Sigmoid colon (tissue), 4 donors: ENCODE data around the gene CAPN2.
"Not testable (repeated sequence)": the region's sequence is repeated elsewhere in the genome, so short reads cannot be mapped to it uniquely, and the experiment has no call there.

Experiments used
- EP300 ChIP-seq, 4 donors: sonication (generic); formaldehyde crosslinking; IDR thresholded peaks; one replicate each; pipeline ENCODE4 v1.6.1; 2017; ENCODE audit warnings: antibody characterized with exemption in 4 of 4
- POLR2A ChIP-seq, 2 donors: fragments of 450-650 bp; IDR thresholded peaks; one replicate each; pipeline ENCODE4 v1.6.1; 2016; ENCODE audit warnings: antibody characterized with exemption in 2 of 2, mild to moderate bottlenecking in 2 of 2, moderate library complexity in 2 of 2
- TF ChIP-seq, protein P1 (sequence below), 4 experiments: fragments of 450-650 bp in 3 of 4; fragments of 200-600 bp in 1 of 4; IDR thresholded peaks; one replicate each; pipeline ENCODE4 v1.5.1; 2016 to 2019; ENCODE audit warnings: antibody characterized with exemption in 4 of 4, mild to moderate bottlenecking in 3 of 4, moderate library complexity in 2 of 4

DNA sequence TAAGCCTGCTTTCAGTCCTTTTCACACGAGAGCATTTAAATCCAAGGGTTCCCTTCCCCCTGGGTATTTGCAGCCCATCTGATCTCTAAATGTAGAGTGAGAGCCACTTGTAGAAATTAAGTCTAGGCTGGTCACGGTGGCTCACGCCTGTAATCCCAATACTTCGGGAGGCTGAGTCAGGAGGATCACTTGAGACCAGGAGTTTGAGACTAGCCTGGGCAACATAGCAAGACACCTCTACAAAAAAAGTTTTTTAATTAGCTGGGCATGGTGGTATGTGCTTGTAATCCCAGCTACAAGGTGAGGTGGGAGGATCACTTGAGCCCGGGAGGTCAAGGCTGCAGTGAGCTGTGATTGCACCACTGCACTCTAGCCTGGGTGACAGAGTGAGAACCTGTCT, 24.3 kb downstream of the CAPN2 start:
- TF ChIP-seq, protein P1, sequence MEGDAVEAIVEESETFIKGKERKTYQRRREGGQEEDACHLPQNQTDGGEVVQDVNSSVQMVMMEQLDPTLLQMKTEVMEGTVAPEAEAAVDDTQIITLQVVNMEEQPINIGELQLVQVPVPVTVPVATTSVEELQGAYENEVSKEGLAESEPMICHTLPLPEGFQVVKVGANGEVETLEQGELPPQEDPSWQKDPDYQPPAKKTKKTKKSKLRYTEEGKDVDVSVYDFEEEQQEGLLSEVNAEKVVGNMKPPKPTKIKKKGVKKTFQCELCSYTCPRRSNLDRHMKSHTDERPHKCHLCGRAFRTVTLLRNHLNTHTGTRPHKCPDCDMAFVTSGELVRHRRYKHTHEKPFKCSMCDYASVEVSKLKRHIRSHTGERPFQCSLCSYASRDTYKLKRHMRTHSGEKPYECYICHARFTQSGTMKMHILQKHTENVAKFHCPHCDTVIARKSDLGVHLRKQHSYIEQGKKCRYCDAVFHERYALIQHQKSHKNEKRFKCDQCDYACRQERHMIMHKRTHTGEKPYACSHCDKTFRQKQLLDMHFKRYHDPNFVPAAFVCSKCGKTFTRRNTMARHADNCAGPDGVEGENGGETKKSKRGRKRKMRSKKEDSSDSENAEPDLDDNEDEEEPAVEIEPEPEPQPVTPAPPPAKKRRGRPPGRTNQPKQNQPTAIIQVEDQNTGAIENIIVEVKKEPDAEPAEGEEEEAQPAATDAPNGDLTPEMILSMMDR (IDR thresholded peaks at IDR 0.05), result not testable (repeated sequence)
- TF ChIP-seq POLR2A, EP300 (IDR thresholded peaks at IDR 0.05): not testable (repeated sequence)
